SK-N-SH (cell line): ENCODE measurements around the gene HOXC10. TPM values are rescaled to one million over a fixed set of nuclear protein-coding genes. Genes with fewer than 3 reads are reported as not detected.
A peak's percentile ranks its signal among the peaks of the same experiment; 100 is the strongest.

Experiments used
- CTCF ChIA-PET: fragments of 300-600, 350-600 bp; formaldehyde crosslinking; extraction: SDS; loops from one replicate; lab custom pipeline; 2021; lab: Yijun Ruan, JAX
- POLR2A ChIA-PET: fragments of 350-600 bp; sonication (Branson Sonifier 250); formaldehyde crosslinking; extraction: SDS; loops from one replicate; lab custom pipeline; 2020; ENCODE audit warnings: antibody characterized with exemption, inconsistent platforms; lab: Yijun Ruan, JAX
- DNase-seq: peaks from one replicate; pipeline ENCODE4 v3.0.0; 2012
- H2AFZ ChIP-seq: fragments of 200-600 bp; sonication (generic); 2 replicates; pipeline ENCODE4 v1.8.1; 2016; ENCODE audit warnings: antibody characterized with exemption, mild to moderate bottlenecking, low read depth
- H3F3A ChIP-seq: fragments of 200-600 bp; sonication (generic); replicated peaks from 2 replicates; pipeline ENCODE3; 2016; ENCODE audit warnings: antibody characterized with exemption, mild to moderate bottlenecking; ENCODE audit not compliant: insufficient read depth
- H3K27ac ChIP-seq, 2 experiments: fragments of 200-500 bp in 1 of 2; fragments of 200-600 bp in 1 of 2; sonication (Bioruptor generic) in 1 of 2; sonication (generic), shearing (Covaris generic) in 1 of 2; 2 replicates each; pipeline versions ENCODE4 v1.5.1 to v1.6.1; 2014 to 2016; ENCODE audit warnings: low read depth in 2 of 2, inconsistent platforms in 1 of 2, low read length in 1 of 2, mild to moderate bottlenecking in 1 of 2, mixed read lengths in 1 of 2
- H3K27me3 ChIP-seq: fragments of 200-600 bp; sonication (generic), shearing (Covaris generic); 2 replicates; pipeline ENCODE4 v1.6.1; 2016; ENCODE audit warnings: mixed run types; ENCODE audit not compliant: insufficient read depth
- H3K36me3 ChIP-seq, 2 experiments: fragments of 200-500 bp in 1 of 2; fragments of 200-600 bp in 1 of 2; sonication (Bioruptor generic) in 1 of 2; sonication (generic) in 1 of 2; replicated peaks in 1 of 2; 2 replicates each; pipeline versions ENCODE3 to v1.5.1; 2014 to 2016; ENCODE audit warnings: low read length in 1 of 2, mild to moderate bottlenecking in 1 of 2; ENCODE audit not compliant: insufficient read depth in 2 of 2, control insufficient read depth in 1 of 2
- H3K4me1 ChIP-seq, 2 experiments: fragments of 200-500 bp in 1 of 2; fragments of 200-600 bp in 1 of 2; sonication (Bioruptor generic) in 1 of 2; sonication (generic), shearing (Covaris generic) in 1 of 2; 2 replicates each; pipeline versions ENCODE4 v1.5.1 to v1.6.1; 2014 to 2016; ENCODE audit warnings: low read depth in 1 of 2, low read length in 1 of 2, mixed run types in 1 of 2; ENCODE audit not compliant: insufficient read depth in 2 of 2, control insufficient read depth in 1 of 2
- H3K4me2 ChIP-seq: fragments of 200-600 bp; sonication (generic), shearing (Covaris generic); 2 replicates; pipeline ENCODE4 v1.6.1; 2017; ENCODE audit warnings: mixed run types
- H3K4me3 ChIP-seq, 2 experiments: fragments of 200-500 bp in 1 of 2; fragments of 200-600 bp in 1 of 2; sonication (Bioruptor generic) in 1 of 2; sonication (generic), shearing (Covaris generic) in 1 of 2; 2 replicates each; pipeline versions ENCODE4 v1.5.1 to v1.8.1; 2014 to 2016; ENCODE audit warnings: low read depth in 2 of 2, inconsistent platforms in 1 of 2, low read length in 1 of 2, mild to moderate bottlenecking in 1 of 2, mixed read lengths in 1 of 2, moderate library complexity in 1 of 2
- H3K79me2 ChIP-seq: fragments of 200-600 bp; sonication (generic); 2 replicates; pipeline ENCODE4 v1.8.1; 2017; ENCODE audit warnings: mild to moderate bottlenecking; ENCODE audit not compliant: insufficient read depth
- H3K9ac ChIP-seq: fragments of 200-600 bp; sonication (generic); 2 replicates; pipeline ENCODE4 v1.6.1; 2017; ENCODE audit warnings: mixed run types
- H3K9me2 ChIP-seq: fragments of 200-600 bp; sonication (generic); 2 replicates; pipeline ENCODE4 v1.6.1; 2017; ENCODE audit warnings: mixed run types
- H3K9me3 ChIP-seq: fragments of 200-600 bp; sonication (generic); 2 replicates; pipeline ENCODE4 v1.6.1; 2017; ENCODE audit warnings: mixed run types, mild to moderate bottlenecking, moderate library complexity
- H4K20me1 ChIP-seq: fragments of 200-600 bp; sonication (generic); 2 replicates; pipeline ENCODE4 v1.6.1; 2017; ENCODE audit warnings: mild to moderate bottlenecking, mixed run types; ENCODE audit not compliant: insufficient read depth
- CTCF ChIP-seq: fragments of 200-600 bp; sonication (generic); IDR thresholded peaks from 2 replicates; pipeline ENCODE4 v1.6.1; 2017; ENCODE audit warnings: antibody characterized with exemption, mild to moderate bottlenecking, moderate library complexity
- ELF1 ChIP-seq: IDR thresholded peaks from 2 replicates; pipeline ENCODE4 v1.4.0; 2012
- EP300 ChIP-seq, 2 experiments: IDR thresholded peaks; 2 replicates each; pipeline versions ENCODE4 v1.4.0 to v1.6.1; 2012; ENCODE audit warnings: borderline replicate concordance in 1 of 2, low read depth in 1 of 2, low read length in 1 of 2
- EZH2phosphoT487 ChIP-seq: fragments of 200-600 bp; sonication (generic); IDR thresholded peaks from 2 replicates; pipeline ENCODE4 v1.6.1; 2017; ENCODE audit warnings: low read depth, mixed run types, mild to moderate bottlenecking, antibody characterized with exemption, moderate library complexity, borderline replicate concordance
- FOXM1 ChIP-seq: IDR thresholded peaks from 2 replicates; pipeline ENCODE4 v1.4.0; 2012; ENCODE audit warnings: low read depth, mild to moderate bottlenecking
- NRF1 ChIP-seq: IDR thresholded peaks from 2 replicates; pipeline ENCODE4 v1.6.1; 2012; ENCODE audit warnings: low read depth, mild to moderate bottlenecking, low read length
- PBX3 ChIP-seq: IDR thresholded peaks from 2 replicates; pipeline ENCODE4; 2012
- RAD21 ChIP-seq: IDR thresholded peaks from 2 replicates; pipeline ENCODE4 v1.6.1; 2012; ENCODE audit warnings: mild to moderate bottlenecking, low read length
- SIN3A ChIP-seq: IDR thresholded peaks from 2 replicates; pipeline ENCODE4 v1.6.1; 2012; ENCODE audit warnings: low read depth, mild to moderate bottlenecking, low read length, moderate library complexity, borderline replicate concordance
- WGBS: methylation state at CpG from one replicate; pipeline ENCODE4 v1.1.6; 2017; ENCODE audit warnings: low lambda C conversion rate; 5-methylcytosine and 5-hydroxymethylcytosine counted together
- polyA plus RNA-seq, 3 experiments: library from polyadenylated mRNA; depleted of rRNA; stranded (reverse); fragments of >200 nt; gene quantifications; 2 replicates each; pipeline ENCODE4 v1.2.3, GENCODE V29; 2012

Gene HOXC10
- polyA plus RNA-seq, 1 of the 3 experiments (the other 2 are of a cell fraction): 0.03 TPM

- H3F3A ChIP-seq: peaks cover 5% of the 10 kb centered on the region
- H3K27ac ChIP-seq: no peak overlapping the region
- peaks cover 100% of the 10 kb centered on the region for H3K27me3 ChIP-seq
- ChIA-PET CTCF (interaction anchor here (0.6 to 12.8 kb wide), 19 partner anchors 8 to 409 kb away, joined by 3 to 194 read pairs (median 7); partner anchors contain the start of genes HOTAIR, HOXC11 and HOXC9), POLR2A (interaction anchor here (1.4 kb wide), 1 partner anchor 18 kb away, joined by 4 read pairs; the partner anchor contains the start of gene HOXC8)
- DNase-seq: no peak
- no peaks in the 10 kb centered on the region for H3K36me3 ChIP-seq
- no peaks in the 10 kb centered on the region for H3K9me2 ChIP-seq
- no peak overlapping the region for H3K9ac ChIP-seq
- H3K79me2 ChIP-seq: no peaks in the 10 kb centered on the region
- H4K20me1 ChIP-seq: no peaks in the 10 kb centered on the region
- no peaks in the 10 kb centered on the region for H3K9me3 ChIP-seq
- 11% methylated on average over 19 of the region's 27 CpGs for WGBS
- H2AFZ ChIP-seq: no peak overlapping the region
- peaks cover 0 to 11% of the 10 kb centered on the region in 2 experiments; a peak in 1 of 4 replicates for H3K4me1 ChIP-seq
- no peak overlapping the region for H3K4me3 ChIP-seq
- H3K4me2 ChIP-seq: peak overlapping the region; percentile 48; the same call in 1 of the 2 replicates
- TF ChIP-seq RAD21: no peak
- TF ChIP-seq EP300 (IDR thresholded peaks at IDR 0.05; ENCODE audit: borderline replicate concordance in 1 of 2, low read depth in 1 of 2, low read length in 1 of 2): no peak
- TF ChIP-seq, all 33 proteins: peak for 0
Measured at GRCh38 chr12:53990311-53991076, 5.5 kb downstream of the HOXC10 start.

- Histone ChIP-seq H2AFZ (no peak overlapping the region), H3K9me2 (no peaks in the 10 kb centered on the region)
- POLR2A ChIA-PET: interaction anchor here (1.4 kb wide), 1 partner anchor 18 kb away, joined by 4 read pairs; the partner anchor contains the start of gene HOXC8
Measured at GRCh38 chr12:53991077-53991460, 6.1 kb downstream of the HOXC10 start.

More at GRCh38 chr12:53991077-53991460, 6.1 kb downstream of the HOXC10 start:
- 12% methylated on average over 8 of the region's 8 CpGs for WGBS
- Histone ChIP-seq H3K4me1 (peaks cover 0 to 6% of the 10 kb centered on the region in 2 experiments; a peak in 1 of 4 replicates), H3K4me2 (peak overlapping the region; percentile 48; the same call in 1 of the 2 replicates), H3K27ac (no peak overlapping the region), H3F3A (peaks cover 5% of the 10 kb centered on the region), H3K4me3 (no peak overlapping the region), H3K9me3 (no peaks in the 10 kb centered on the region), H3K27me3 (peaks cover 100% of the 10 kb centered on the region), H3K79me2 (no peaks in the 10 kb centered on the region), H4K20me1 (no peaks in the 10 kb centered on the region), H3K9ac (no peak overlapping the region), H3K36me3 (no peaks in the 10 kb centered on the region)
- CTCF ChIA-PET: interaction anchor here (0.6 to 12.8 kb wide), 19 partner anchors 8 to 408 kb away, joined by 3 to 194 read pairs (median 7); partner anchors contain the start of genes HOTAIR, HOXC11 and HOXC9
- no peak for DNase-seq
- TF ChIP-seq NRF1 (no peak), PBX3 (no peak), EZH2phosphoT487 (no peak), ELF1 (no peak), SIN3A (no peak), EP300 (IDR thresholded peaks at IDR 0.05; ENCODE audit: borderline replicate concordance in 1 of 2, low read depth in 1 of 2, low read length in 1 of 2) (no peak), CTCF (no peak), FOXM1 (no peak)
